IMR-90 (cell line): ENCODE measurements around the gene LTB4R. TPM values are rescaled to one million over a fixed set of nuclear protein-coding genes. Genes with fewer than 3 reads are reported as not detected.

Experiments
- ATAC-seq: fragments of 200-7000 bp; cut with Tn5 transposase; 2 replicates; pipeline ENCODE4 v1.9.1; 2020; ENCODE audit warnings: low read depth, mild to moderate bottlenecking, moderate library complexity
- BruUV-seq: library from RNA; stranded (reverse); fragments of 400-500 nt; replicated peaks from 2 replicates; lab custom pipeline; 2021; lab: Mats Ljungman, UMichigan
- CTCF ChIA-PET: fragments of 300-600 bp; formaldehyde crosslinking; extraction: SDS; loops from one replicate; lab custom pipeline; 2021; ENCODE audit warnings: antibody characterized with exemption; lab: Yijun Ruan, JAX
- POLR2A ChIA-PET: fragments of 300-600 bp; sonication (Branson Sonifier 250); formaldehyde crosslinking; loops from one replicate; lab custom pipeline; 2022; ENCODE audit warnings: antibody characterized with exemption; ENCODE audit not compliant: unreplicated experiment; lab: Charles Lee
- DNase-seq: peaks from one replicate; pipeline ENCODE4 v3.0.0; 2013
- H2AFZ ChIP-seq: replicated peaks from 2 replicates; pipeline ENCODE3; 2013; ENCODE audit warnings: low read length, mild to moderate bottlenecking; ENCODE audit not compliant: poor library complexity
- H2AK5ac ChIP-seq: 2 replicates; pipeline ENCODE4 v1.6.1; 2013; ENCODE audit warnings: low read depth, low read length, inconsistent platforms
- H2AK9ac ChIP-seq: replicated peaks from 2 replicates; pipeline ENCODE3; 2013; ENCODE audit warnings: mild to moderate bottlenecking, low read depth, low read length, moderate library complexity; ENCODE audit not compliant: poor library complexity
- H2BK120ac ChIP-seq: 2 replicates; pipeline ENCODE4 v1.6.1; 2013; ENCODE audit warnings: low read depth, low read length, inconsistent platforms
- H2BK15ac ChIP-seq: 3 replicates; pipeline ENCODE4 v1.6.1; 2013; ENCODE audit warnings: low read depth, low read length, inconsistent platforms
- H2BK20ac ChIP-seq: 2 replicates; pipeline ENCODE4 v1.6.1; 2013; ENCODE audit warnings: low read depth, mild to moderate bottlenecking, inconsistent platforms, low read length, moderate library complexity
- H2BK5ac ChIP-seq: 2 replicates; pipeline ENCODE4 v1.6.1; 2013; ENCODE audit warnings: mild to moderate bottlenecking, low read depth, low read length, inconsistent platforms; ENCODE audit not compliant: poor library complexity, severe bottlenecking
- H3K14ac ChIP-seq: replicated peaks from 2 replicates; pipeline ENCODE4 v1.6.1; 2013; ENCODE audit warnings: low read depth, low read length, inconsistent platforms
- H3K18ac ChIP-seq: 2 replicates; pipeline ENCODE4 v1.6.1; 2013; ENCODE audit warnings: low read depth, low read length, control low read depth
- H3K23ac ChIP-seq: 2 replicates; pipeline ENCODE4 v1.6.1; 2013; ENCODE audit warnings: low read depth, low read length, inconsistent platforms
- H3K27ac ChIP-seq: 2 replicates; pipeline ENCODE4 v1.5.1; 2013; ENCODE audit warnings: mild to moderate bottlenecking, control low read depth, low read length; ENCODE audit not compliant: insufficient read depth
- H3K27me3 ChIP-seq: 2 replicates; pipeline ENCODE4 v1.6.1; 2013; ENCODE audit warnings: low read length; ENCODE audit not compliant: control insufficient read depth, insufficient read depth
- H3K36me3 ChIP-seq: 2 replicates; pipeline ENCODE4 v1.6.1; 2013; ENCODE audit warnings: low read length, mixed read lengths; ENCODE audit not compliant: control insufficient read depth, insufficient read depth
- H3K4ac ChIP-seq: 2 replicates; pipeline ENCODE4 v1.6.1; 2013; ENCODE audit warnings: low read depth, low read length, inconsistent platforms
- H3K4me1 ChIP-seq: 2 replicates; pipeline ENCODE4 v1.6.1; 2013; ENCODE audit warnings: low read length, mixed read lengths; ENCODE audit not compliant: control insufficient read depth, insufficient read depth
- H3K4me2 ChIP-seq: 2 replicates; pipeline ENCODE4 v1.6.1; 2013; ENCODE audit warnings: low read depth, mild to moderate bottlenecking, control low read depth, low read length, moderate library complexity
- H3K4me3 ChIP-seq: 2 replicates; pipeline ENCODE4 v1.5.1; 2013; ENCODE audit warnings: low read depth, mild to moderate bottlenecking, control low read depth, low read length, moderate library complexity; ENCODE audit not compliant: insufficient read depth
- H3K56ac ChIP-seq: 2 replicates; pipeline ENCODE4 v1.6.1; 2013; ENCODE audit warnings: low read length, inconsistent platforms; ENCODE audit not compliant: insufficient read depth; ENCODE audit errors: extremely low read depth
- H3K79me1 ChIP-seq, 2 experiments: 2 replicates each; pipeline ENCODE4 v1.6.1; 2013; ENCODE audit warnings: low read length in 2 of 2, inconsistent platforms in 1 of 2, low read depth in 1 of 2
- H3K9ac ChIP-seq: 2 replicates; pipeline ENCODE4 v1.6.1; 2013; ENCODE audit warnings: low read depth, low read length, control low read depth
- H3K9me1 ChIP-seq: 2 replicates; pipeline ENCODE4 v1.6.1; 2013; ENCODE audit warnings: low read length, inconsistent platforms; ENCODE audit not compliant: insufficient read depth
- H3K9me3 ChIP-seq: 2 replicates; pipeline ENCODE4 v1.6.1; 2013; ENCODE audit warnings: low read length; ENCODE audit not compliant: control insufficient read depth, insufficient read depth
- H4K20me1 ChIP-seq: 2 replicates; pipeline ENCODE4 v1.6.1; 2013; ENCODE audit warnings: low read length, inconsistent platforms; ENCODE audit not compliant: insufficient read depth
- H4K5ac ChIP-seq: 2 replicates; pipeline ENCODE4 v1.6.1; 2013; ENCODE audit warnings: mild to moderate bottlenecking, low read depth, low read length, control low read depth
- H4K8ac ChIP-seq, 2 experiments: 2 replicates each; pipeline ENCODE4 v1.6.1; 2013; ENCODE audit warnings: low read depth in 2 of 2, low read length in 2 of 2, control low read depth in 1 of 2, inconsistent platforms in 1 of 2
- H4K91ac ChIP-seq: 2 replicates; pipeline ENCODE4 v1.6.1; 2013; ENCODE audit warnings: low read depth, low read length, inconsistent platforms; ENCODE audit not compliant: insufficient read depth
- CEBPB ChIP-seq: IDR thresholded peaks from 2 replicates; pipeline ENCODE4 v1.6.1; 2012; ENCODE audit warnings: low read depth, low read length, improper control_type of control experiment
- CTCF ChIP-seq: conservative IDR thresholded peaks from 2 replicates; pipeline ENCODE4 v1.5.1; 2012; ENCODE audit warnings: mild to moderate bottlenecking, low read depth, low read length, improper control_type of control experiment
- FOS ChIP-seq: fragments of 150-350 bp; IDR thresholded peaks from 2 replicates; pipeline ENCODE4 v1.6.1; 2016; ENCODE audit warnings: low read depth, low read length
- MAZ ChIP-seq: IDR thresholded peaks from 2 replicates; pipeline ENCODE4 v1.6.1; 2012; ENCODE audit warnings: low read depth, mild to moderate bottlenecking, low read length, improper control_type of control experiment, moderate library complexity, borderline replicate concordance
- MXI1 ChIP-seq: IDR thresholded peaks from 2 replicates; pipeline ENCODE4 v1.6.1; 2012; ENCODE audit warnings: low read depth, mild to moderate bottlenecking, low read length, moderate library complexity, borderline replicate concordance
- POLR2A ChIP-seq: IDR thresholded peaks from 2 replicates; pipeline ENCODE4 v1.6.1; 2012; ENCODE audit warnings: mild to moderate bottlenecking, low read depth, low read length
- RAD21 ChIP-seq: IDR thresholded peaks from 2 replicates; pipeline ENCODE4 v1.6.1; 2012; ENCODE audit warnings: low read length, improper control_type of control experiment
- RFX5 ChIP-seq: IDR thresholded peaks from 2 replicates; pipeline ENCODE4 v1.8.0; 2012; ENCODE audit warnings: low read depth, mild to moderate bottlenecking, low read length, moderate library complexity
- SMC3 ChIP-seq: fragments of 150-350 bp; IDR thresholded peaks from 2 replicates; pipeline ENCODE4 v1.6.1; 2016; ENCODE audit warnings: low read depth, mild to moderate bottlenecking, antibody characterized with exemption, low read length, moderate library complexity
- WGBS, 2 experiments: methylation state at CpG; one replicate each; pipeline versions ENCODE4 v1.1.5 to v1.1.7; 2013; ENCODE audit warnings: missing lambda C conversion rate in 2 of 2; ENCODE audit not compliant: insufficient read length in 1 of 2; ENCODE audit errors: extremely low coverage in 2 of 2; 5-methylcytosine and 5-hydroxymethylcytosine counted together
- dilution Hi-C: fragments of 300-500 bp; cut with HindIII; formaldehyde crosslinking; loops from one replicate; pipeline ENCODE4 v1.14.3; 2018; ENCODE audit warnings: low sequenced_read_pairs; ENCODE audit not compliant: unreplicated experiment
- in situ Hi-C: fragments of 300-500 bp; cut with MboI; formaldehyde crosslinking; loops from 3 replicates; pipeline ENCODE4 v1.14.3; 2019; ENCODE audit warnings: low sequenced_read_pairs, inconsistent platforms, mixed read lengths
- intact Hi-C: fragments of 100-400 bp; cut with micrococcal nuclease; formaldehyde crosslinking; loops from 2 replicates; pipeline ENCODE4 v1.10.0; 2022
- polyA plus RNA-seq, 3 experiments: library from polyadenylated mRNA; depleted of rRNA; stranded (reverse); fragments of >200 nt; gene quantifications; 2 replicates each; pipeline ENCODE4 v1.2.3, GENCODE V29; 2012; ENCODE audit warnings: low replicate concordance in 1 of 3
- total RNA-seq: library from RNA; depleted of rRNA; stranded (reverse); fragments of >200 nt; gene quantifications from 2 replicates; pipeline ENCODE4 v1.2.3, GENCODE V29; 2012

LTB4R gene
- total and polyA plus RNA-seq, 2 of the 4 experiments (the other 2 are of a cell fraction): 0.18 to 2.3 TPM

- Histone ChIP-seq H3K9me1 (no peaks in the 10 kb centered on the region; the same call in 1 of the 2 replicates), H2AK5ac (no peak overlapping the region), H3K36me3 (no peaks in the 10 kb centered on the region), H3K27me3 (peaks cover 43% of the 10 kb centered on the region), H2BK20ac (no peak overlapping the region), H3K9ac (no peak overlapping the region), H4K20me1 (no peaks in the 10 kb centered on the region), H3K4me3 (no peak overlapping the region), H2BK120ac (no peak overlapping the region), H3K4me1 (peaks cover 3% of the 10 kb centered on the region; the same call in 1 of the 2 replicates), H2BK15ac (no peak overlapping the region), H3K14ac (no peak overlapping the region), H3K4me2 (peak overlapping the region; percentile 63; the same call in 1 of the 2 replicates), H3K9me3 (no peaks in the 10 kb centered on the region), H3K27ac (no peak overlapping the region), H4K91ac (no peak overlapping the region), H2BK5ac (no peak overlapping the region), H3K4ac (no peak overlapping the region), H2AFZ (peak overlapping the region; percentile 91), H3K18ac (no peak overlapping the region), H3K23ac (no peak overlapping the region), H4K5ac (no peak overlapping the region), H3K79me1 (no peaks in the 10 kb centered on the region), H2AK9ac (peak overlapping the region; percentile 81), H4K8ac (no peak overlapping the region), H3K56ac (no peak overlapping the region)
- ATAC-seq: peak; percentile 79
- peak; percentile 52 for DNase-seq
- no TSS peak for BruUV-seq
- WGBS, 2 experiments: 11% methylated on average over 46 of the region's 56 CpGs; no CpG with 5 or more reads in 1 of the 2 experiments
- dilution Hi-C loops: no loop called here
- CTCF ChIA-PET: interaction anchor here (0.6 to 5.6 kb wide), 13 partner anchors 10 to 110 kb away, joined by 3 to 63 read pairs (median 8); partner anchors contain the start of genes CBLN3 and KHNYN
- intact Hi-C loops: no loop called here
- no peak for TF ChIP-seq FOS
- no peak for TF ChIP-seq MAZ
- no peak for TF ChIP-seq RFX5
- TF ChIP-seq CEBPB: peak; percentile 93
- peak; percentile 52 for TF ChIP-seq RAD21
- TF ChIP-seq POLR2A: no peak
- peak; percentile 53 for TF ChIP-seq SMC3
- peak; percentile 64 for TF ChIP-seq CTCF
- TF ChIP-seq MXI1: no peak
- POLR2A ChIA-PET: no interaction called here
- in situ Hi-C loops: loop anchor here (5.0 kb wide), 1 partner anchor 105 kb away; no protein-coding TSS in a partner anchor
These were observed 21.1 kb downstream of the LTB4R start for GRCh38 chr14:24332268-24332993.
